Measurements from ENCODE around the gene PPP1R18. TPM values are rescaled to one million over a fixed set of nuclear protein-coding genes. Genes with fewer than 3 reads are reported as not detected.

PPP1R18 gene
- total and polyA plus RNA-seq, 9 of the 15 experiments (the other 6 are each of a cell fraction or from before 2014, with no cell fraction given): 12.0 to 99.2 (median 42.6) TPM

DNA sequence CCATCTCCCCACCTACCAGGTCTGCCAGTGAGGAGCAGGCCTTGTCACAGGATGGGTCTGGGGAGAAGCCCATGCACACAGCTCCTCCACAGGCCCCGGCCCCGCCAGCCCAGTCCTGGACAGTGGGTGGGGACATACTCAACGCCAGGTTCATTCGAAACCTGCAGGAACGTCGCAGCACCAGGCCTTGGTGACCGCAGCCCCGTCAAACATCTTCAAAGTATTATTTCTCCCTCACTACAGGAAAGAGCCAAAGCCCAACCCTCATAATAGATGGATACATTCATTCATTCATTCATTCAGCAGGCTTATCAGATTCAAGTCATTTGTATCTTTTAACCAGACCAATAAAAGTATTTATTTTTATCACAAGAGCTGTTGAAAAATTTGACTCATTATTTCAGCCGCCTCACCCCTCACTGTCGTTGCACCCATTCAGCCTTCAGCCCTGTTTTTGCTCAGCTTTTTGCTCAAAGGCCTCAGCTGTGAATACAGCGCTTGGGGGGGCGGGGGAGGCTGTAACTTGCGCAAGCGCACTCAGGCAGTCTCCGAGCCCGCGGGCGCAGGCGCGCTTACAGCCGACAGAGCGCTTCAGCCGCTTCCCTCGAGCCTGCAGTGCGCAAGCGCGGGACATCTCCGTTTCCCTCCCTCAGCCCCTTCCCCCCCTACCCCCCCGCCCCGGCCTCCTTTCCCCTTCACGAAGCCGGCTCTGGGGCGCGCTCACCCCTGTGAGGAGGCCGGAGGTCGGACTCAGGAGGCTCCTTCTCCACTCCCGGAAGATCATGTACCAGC, 39.8 kb downstream of the PPP1R18 start, which contains the start of gene C6orf136 (continued):
- no peak for TF ChIP-seq HMG20A (CRISPR knock-in tag; conservative IDR thresholded peaks at IDR 0.05)
- TF ChIP-seq, protein P1, sequence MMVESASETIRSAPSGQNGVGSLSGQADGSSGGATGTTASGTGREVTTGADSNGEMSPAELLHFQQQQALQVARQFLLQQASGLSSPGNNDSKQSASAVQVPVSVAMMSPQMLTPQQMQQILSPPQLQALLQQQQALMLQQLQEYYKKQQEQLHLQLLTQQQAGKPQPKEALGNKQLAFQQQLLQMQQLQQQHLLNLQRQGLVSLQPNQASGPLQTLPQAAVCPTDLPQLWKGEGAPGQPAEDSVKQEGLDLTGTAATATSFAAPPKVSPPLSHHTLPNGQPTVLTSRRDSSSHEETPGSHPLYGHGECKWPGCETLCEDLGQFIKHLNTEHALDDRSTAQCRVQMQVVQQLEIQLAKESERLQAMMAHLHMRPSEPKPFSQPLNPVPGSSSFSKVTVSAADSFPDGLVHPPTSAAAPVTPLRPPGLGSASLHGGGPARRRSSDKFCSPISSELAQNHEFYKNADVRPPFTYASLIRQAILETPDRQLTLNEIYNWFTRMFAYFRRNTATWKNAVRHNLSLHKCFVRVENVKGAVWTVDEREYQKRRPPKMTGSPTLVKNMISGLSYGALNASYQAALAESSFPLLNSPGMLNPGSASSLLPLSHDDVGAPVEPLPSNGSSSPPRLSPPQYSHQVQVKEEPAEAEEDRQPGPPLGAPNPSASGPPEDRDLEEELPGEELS (CRISPR knock-in tag; IDR thresholded peaks at IDR 0.05; ENCODE audit: borderline replicate concordance): no peak
- TF ChIP-seq DACH1 (IDR thresholded peaks at IDR 0.05; ENCODE audit: partially characterized antibody): peak; percentile 82
- TF ChIP-seq, protein P2, sequence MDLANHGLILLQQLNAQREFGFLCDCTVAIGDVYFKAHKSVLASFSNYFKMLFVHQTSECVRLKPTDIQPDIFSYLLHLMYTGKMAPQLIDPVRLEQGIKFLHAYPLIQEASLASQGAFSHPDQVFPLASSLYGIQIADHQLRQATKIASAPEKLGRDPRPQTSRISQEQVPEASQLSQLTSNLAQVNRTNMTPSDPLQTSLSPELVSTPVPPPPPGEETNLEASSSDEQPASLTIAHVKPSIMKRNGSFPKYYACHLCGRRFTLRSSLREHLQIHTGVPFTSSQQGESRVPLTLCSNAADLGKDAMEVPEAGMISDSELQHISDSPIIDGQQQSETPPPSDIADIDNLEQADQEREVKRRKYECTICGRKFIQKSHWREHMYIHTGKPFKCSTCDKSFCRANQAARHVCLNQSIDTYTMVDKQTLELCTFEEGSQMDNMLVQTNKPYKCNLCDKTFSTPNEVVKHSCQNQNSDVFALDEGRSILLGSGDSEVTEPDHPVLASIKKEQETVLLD (IDR thresholded peaks at IDR 0.05): peak; percentile 96
- no peak for TF ChIP-seq MEF2A (IDR thresholded peaks at IDR 0.05; ENCODE audit: control insufficient read depth, low read depth, low read length)
- TF ChIP-seq, protein P3, sequence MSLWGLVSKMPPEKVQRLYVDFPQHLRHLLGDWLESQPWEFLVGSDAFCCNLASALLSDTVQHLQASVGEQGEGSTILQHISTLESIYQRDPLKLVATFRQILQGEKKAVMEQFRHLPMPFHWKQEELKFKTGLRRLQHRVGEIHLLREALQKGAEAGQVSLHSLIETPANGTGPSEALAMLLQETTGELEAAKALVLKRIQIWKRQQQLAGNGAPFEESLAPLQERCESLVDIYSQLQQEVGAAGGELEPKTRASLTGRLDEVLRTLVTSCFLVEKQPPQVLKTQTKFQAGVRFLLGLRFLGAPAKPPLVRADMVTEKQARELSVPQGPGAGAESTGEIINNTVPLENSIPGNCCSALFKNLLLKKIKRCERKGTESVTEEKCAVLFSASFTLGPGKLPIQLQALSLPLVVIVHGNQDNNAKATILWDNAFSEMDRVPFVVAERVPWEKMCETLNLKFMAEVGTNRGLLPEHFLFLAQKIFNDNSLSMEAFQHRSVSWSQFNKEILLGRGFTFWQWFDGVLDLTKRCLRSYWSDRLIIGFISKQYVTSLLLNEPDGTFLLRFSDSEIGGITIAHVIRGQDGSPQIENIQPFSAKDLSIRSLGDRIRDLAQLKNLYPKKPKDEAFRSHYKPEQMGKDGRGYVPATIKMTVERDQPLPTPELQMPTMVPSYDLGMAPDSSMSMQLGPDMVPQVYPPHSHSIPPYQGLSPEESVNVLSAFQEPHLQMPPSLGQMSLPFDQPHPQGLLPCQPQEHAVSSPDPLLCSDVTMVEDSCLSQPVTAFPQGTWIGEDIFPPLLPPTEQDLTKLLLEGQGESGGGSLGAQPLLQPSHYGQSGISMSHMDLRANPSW (CRISPR knock-in tag; IDR thresholded peaks at IDR 0.05): no peak
- TF ChIP-seq ILK (tag; IDR thresholded peaks at IDR 0.05; ENCODE audit: borderline replicate concordance, low read depth): no peak
- TF ChIP-seq, protein P4, sequence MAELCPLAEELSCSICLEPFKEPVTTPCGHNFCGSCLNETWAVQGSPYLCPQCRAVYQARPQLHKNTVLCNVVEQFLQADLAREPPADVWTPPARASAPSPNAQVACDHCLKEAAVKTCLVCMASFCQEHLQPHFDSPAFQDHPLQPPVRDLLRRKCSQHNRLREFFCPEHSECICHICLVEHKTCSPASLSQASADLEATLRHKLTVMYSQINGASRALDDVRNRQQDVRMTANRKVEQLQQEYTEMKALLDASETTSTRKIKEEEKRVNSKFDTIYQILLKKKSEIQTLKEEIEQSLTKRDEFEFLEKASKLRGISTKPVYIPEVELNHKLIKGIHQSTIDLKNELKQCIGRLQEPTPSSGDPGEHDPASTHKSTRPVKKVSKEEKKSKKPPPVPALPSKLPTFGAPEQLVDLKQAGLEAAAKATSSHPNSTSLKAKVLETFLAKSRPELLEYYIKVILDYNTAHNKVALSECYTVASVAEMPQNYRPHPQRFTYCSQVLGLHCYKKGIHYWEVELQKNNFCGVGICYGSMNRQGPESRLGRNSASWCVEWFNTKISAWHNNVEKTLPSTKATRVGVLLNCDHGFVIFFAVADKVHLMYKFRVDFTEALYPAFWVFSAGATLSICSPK (IDR thresholded peaks at IDR 0.05; ENCODE audit: borderline replicate concordance): no peak
- peak; percentile 13; the same call in 1 of the 2 replicates for TF ChIP-seq ATF1 (CRISPR knock-in tag; IDR thresholded peaks at IDR 0.05)
- TF ChIP-seq ATF1 (tag; IDR thresholded peaks at IDR 0.05): 0 out of 2 replicates have a peak, but pooled peaks have one; percentile 3
- no peak for TF ChIP-seq ZNF830 (CRISPR knock-in tag; IDR thresholded peaks at IDR 0.05)
- TF ChIP-seq, protein P5, sequence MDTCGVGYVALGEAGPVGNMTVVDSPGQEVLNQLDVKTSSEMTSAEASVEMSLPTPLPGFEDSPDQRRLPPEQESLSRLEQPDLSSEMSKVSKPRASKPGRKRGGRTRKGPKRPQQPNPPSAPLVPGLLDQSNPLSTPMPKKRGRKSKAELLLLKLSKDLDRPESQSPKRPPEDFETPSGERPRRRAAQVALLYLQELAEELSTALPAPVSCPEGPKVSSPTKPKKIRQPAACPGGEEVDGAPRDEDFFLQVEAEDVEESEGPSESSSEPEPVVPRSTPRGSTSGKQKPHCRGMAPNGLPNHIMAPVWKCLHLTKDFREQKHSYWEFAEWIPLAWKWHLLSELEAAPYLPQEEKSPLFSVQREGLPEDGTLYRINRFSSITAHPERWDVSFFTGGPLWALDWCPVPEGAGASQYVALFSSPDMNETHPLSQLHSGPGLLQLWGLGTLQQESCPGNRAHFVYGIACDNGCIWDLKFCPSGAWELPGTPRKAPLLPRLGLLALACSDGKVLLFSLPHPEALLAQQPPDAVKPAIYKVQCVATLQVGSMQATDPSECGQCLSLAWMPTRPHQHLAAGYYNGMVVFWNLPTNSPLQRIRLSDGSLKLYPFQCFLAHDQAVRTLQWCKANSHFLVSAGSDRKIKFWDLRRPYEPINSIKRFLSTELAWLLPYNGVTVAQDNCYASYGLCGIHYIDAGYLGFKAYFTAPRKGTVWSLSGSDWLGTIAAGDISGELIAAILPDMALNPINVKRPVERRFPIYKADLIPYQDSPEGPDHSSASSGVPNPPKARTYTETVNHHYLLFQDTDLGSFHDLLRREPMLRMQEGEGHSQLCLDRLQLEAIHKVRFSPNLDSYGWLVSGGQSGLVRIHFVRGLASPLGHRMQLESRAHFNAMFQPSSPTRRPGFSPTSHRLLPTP (IDR thresholded peaks at IDR 0.05; ENCODE audit: borderline replicate concordance, extremely low read depth, insufficient read length): no peak
- TF ChIP-seq SRSF1 (IDR thresholded peaks at IDR 0.05; ENCODE audit: low read depth, low read length): no peak
